ENCODE data around the gene CSTPP1.

DNA sequence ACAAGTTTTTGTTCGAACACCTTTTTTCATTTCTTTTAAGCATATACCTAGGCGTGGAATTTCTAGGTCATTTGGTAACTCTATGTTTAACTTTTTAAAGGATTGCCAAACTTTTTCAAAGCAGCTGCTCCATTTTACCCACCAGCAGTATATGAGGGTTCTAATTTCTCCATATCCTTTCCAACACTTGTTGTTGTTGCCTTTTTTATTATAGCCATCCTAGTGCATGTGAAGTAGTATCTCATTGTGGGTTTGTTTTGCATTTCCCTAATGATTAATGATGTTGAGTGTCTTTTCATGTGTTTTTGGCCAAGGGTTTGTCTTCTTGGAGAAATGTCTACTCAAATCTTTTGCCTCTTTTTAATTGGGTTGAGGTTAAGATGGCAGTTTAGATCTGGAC lies 24.5 kb downstream of the CSTPP1 start:
- TF ChIP-seq POLR2A (IDR thresholded peaks at IDR 0.05) (no peak), EP300 (IDR thresholded peaks at IDR 0.05) (no peak)
- TF ChIP-seq, protein P1, sequence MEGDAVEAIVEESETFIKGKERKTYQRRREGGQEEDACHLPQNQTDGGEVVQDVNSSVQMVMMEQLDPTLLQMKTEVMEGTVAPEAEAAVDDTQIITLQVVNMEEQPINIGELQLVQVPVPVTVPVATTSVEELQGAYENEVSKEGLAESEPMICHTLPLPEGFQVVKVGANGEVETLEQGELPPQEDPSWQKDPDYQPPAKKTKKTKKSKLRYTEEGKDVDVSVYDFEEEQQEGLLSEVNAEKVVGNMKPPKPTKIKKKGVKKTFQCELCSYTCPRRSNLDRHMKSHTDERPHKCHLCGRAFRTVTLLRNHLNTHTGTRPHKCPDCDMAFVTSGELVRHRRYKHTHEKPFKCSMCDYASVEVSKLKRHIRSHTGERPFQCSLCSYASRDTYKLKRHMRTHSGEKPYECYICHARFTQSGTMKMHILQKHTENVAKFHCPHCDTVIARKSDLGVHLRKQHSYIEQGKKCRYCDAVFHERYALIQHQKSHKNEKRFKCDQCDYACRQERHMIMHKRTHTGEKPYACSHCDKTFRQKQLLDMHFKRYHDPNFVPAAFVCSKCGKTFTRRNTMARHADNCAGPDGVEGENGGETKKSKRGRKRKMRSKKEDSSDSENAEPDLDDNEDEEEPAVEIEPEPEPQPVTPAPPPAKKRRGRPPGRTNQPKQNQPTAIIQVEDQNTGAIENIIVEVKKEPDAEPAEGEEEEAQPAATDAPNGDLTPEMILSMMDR (IDR thresholded peaks at IDR 0.05), result no peak

Measured in tibial nerve (tissue), 4 donors.